ENCODE data around the gene LRRC51. TPM values are rescaled to one million over a fixed set of nuclear protein-coding genes. Genes with fewer than 3 reads are reported as not detected.

The LRRC51 gene
- total and polyA plus RNA-seq, 2 of the 8 experiments (the other 6 are each of a cell fraction or from before 2014, with no cell fraction given), result 7.7 to 7.9 TPM

DNA sequence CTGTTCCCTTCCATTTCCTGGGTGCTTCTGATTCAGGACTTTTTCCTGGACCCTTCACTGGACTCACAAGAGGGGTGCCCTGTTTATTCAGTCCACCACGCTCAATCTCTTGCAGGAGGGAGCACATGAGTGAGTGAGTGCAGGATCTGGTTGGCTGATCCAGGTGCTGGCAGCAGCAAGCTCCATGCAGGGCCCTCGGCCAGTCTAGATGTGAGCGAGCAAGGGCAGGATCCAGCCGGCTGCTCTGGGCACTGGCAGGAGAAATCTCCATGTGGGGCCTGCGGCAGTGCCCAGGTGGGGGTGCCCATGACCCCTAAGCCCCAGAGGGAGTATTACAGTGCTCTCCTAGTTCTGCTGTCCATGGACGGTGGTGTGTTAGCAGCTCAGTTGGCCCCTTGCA lies 43.4 kb downstream of the LRRC51 start:
- H4K8ac ChIP-seq (ENCODE audit: extremely low read depth, insufficient read depth, low read length), result no peak overlapping the region; the same call in 1 of the 2 replicates
- no peak for FAIRE-seq
- H4K20me1 ChIP-seq (replicated peaks in 1 of 2; ENCODE audit: control insufficient read depth in 1 of 2, insufficient read depth in 2 of 2, low read length in 2 of 2), result no peaks in the 10 kb centered on the region
- H3K4me2 ChIP-seq (ENCODE audit: insufficient read depth in 1 of 2, low read depth in 2 of 2, low read length in 2 of 2), result no peak overlapping the region
- H3K18ac ChIP-seq (ENCODE audit: extremely low read depth, low read length), result no peak overlapping the region
- H2BK15ac ChIP-seq (ENCODE audit: low read length), result no peak overlapping the region
- POLR2A ChIA-PET (ENCODE audit: partially characterized antibody), result interaction anchor here (2.1 kb wide), 1 partner anchor 11 kb away, joined by 10 read pairs; the partner anchor contains the start of gene ANAPC15
- H3K23me2 ChIP-seq (ENCODE audit: low read depth, low read length), result no peaks in the 10 kb centered on the region
- no peak overlapping the region for H2BK120ac ChIP-seq (replicated peaks; ENCODE audit: low read depth, low read length)
- no peak overlapping the region for H3K4ac ChIP-seq (replicated peaks; ENCODE audit: insufficient read length, low read depth, low read length)
- H3K9ac ChIP-seq (replicated peaks in 1 of 4; ENCODE audit: extremely low read depth in 1 of 4, low read depth in 3 of 4, low read length in 3 of 4), result no peak overlapping the region
- H3K4me3 ChIP-seq (ENCODE audit: extremely low read depth in 1 of 4, insufficient read depth in 2 of 4, low read depth in 3 of 4, low read length in 4 of 4), result no peak overlapping the region
- no peak overlapping the region for H3K14ac ChIP-seq (ENCODE audit: insufficient read length)
- CTCF ChIA-PET (ENCODE audit: partially characterized antibody), result interaction anchor here (0.9 to 4.8 kb wide), 3 partner anchors 11 to 59 kb away, joined by 3 to 22 read pairs (median 10); no protein-coding TSS in a partner anchor
- no peak overlapping the region for H2AK5ac ChIP-seq (ENCODE audit: low read depth, low read length)
- no peak overlapping the region for H2BK5ac ChIP-seq (ENCODE audit: low read depth, low read length)
- no peak overlapping the region for H2BK12ac ChIP-seq (ENCODE audit: low read depth, low read length)
- no peak overlapping the region for H3K27ac ChIP-seq (ENCODE audit: low read depth, low read length)
- no peak for DNase-seq (ENCODE audit: low read depth in 1 of 2, low spot score in 2 of 2)
- no peaks in the 10 kb centered on the region for H3K79me2 ChIP-seq (ENCODE audit: control insufficient read depth in 1 of 2, insufficient read depth in 2 of 2, low read length in 2 of 2)
- H4K91ac ChIP-seq (replicated peaks; ENCODE audit: insufficient read length, low read length), result no peak overlapping the region
- no peak overlapping the region for H3K56ac ChIP-seq (replicated peaks; ENCODE audit: insufficient read length, low read depth, low read length)
- H3K27me3 ChIP-seq (replicated peaks in 1 of 4; ENCODE audit: control insufficient read depth in 3 of 4, extremely low read depth in 1 of 4, insufficient read depth in 3 of 4, low read length in 3 of 4), result peaks cover 0 to 3% (median 0%) of the 10 kb centered on the region in 4 experiments; a peak in 2 of 7 replicates
- H2AFZ ChIP-seq (ENCODE audit: low read length), result no peak overlapping the region
- no peak overlapping the region for H4K5ac ChIP-seq (ENCODE audit: insufficient read length, low read depth, low read length)
- no peak overlapping the region for H3K23ac ChIP-seq (ENCODE audit: insufficient read length)
- no peaks in the 10 kb centered on the region for H3K36me3 ChIP-seq (ENCODE audit: control insufficient read depth in 2 of 4, insufficient read depth in 4 of 4, low read length in 3 of 4)
- no peaks in the 10 kb centered on the region for H3K4me1 ChIP-seq (replicated peaks in 1 of 4; ENCODE audit: control insufficient read depth in 3 of 4, insufficient read depth in 4 of 4, low read length in 3 of 4)
- H3K9me3 ChIP-seq (ENCODE audit: insufficient read depth in 2 of 2, low read depth in 1 of 2, low read length in 1 of 2), result peaks cover 12 to 13% of the 10 kb centered on the region in 2 experiments
- 82% methylated on average over 6 of the region's 6 CpGs; no CpG with 5 or more reads in 1 of the 2 experiments for WGBS, 2 experiments (ENCODE audit: extremely low coverage in 1 of 2, insufficient coverage in 1 of 2, insufficient read length in 1 of 2, insufficient replicate concordance in 2 of 2, low coverage in 1 of 2, low lambda C conversion rate in 2 of 2, missing lambda C conversion rate in 1 of 2)
- no peaks in the 10 kb centered on the region for H3K79me1 ChIP-seq (ENCODE audit: low read depth, low read length)
- no peak overlapping the region for H2BK20ac ChIP-seq (ENCODE audit: low read length)
- no peak for TF ChIP-seq SP2 (IDR thresholded peaks at IDR 0.05; ENCODE audit: low read length)
- no peak for TF ChIP-seq BCL11A (IDR thresholded peaks at IDR 0.05; ENCODE audit: low read depth in 2 of 2, low read length in 2 of 2)
